ENCODE measurements around the gene NCAPD3.
"Not testable (repeated sequence)": the region's sequence is repeated elsewhere in the genome, so short reads cannot be mapped to it uniquely, and the experiment has no call there.

Gene NCAPD3

DNA sequence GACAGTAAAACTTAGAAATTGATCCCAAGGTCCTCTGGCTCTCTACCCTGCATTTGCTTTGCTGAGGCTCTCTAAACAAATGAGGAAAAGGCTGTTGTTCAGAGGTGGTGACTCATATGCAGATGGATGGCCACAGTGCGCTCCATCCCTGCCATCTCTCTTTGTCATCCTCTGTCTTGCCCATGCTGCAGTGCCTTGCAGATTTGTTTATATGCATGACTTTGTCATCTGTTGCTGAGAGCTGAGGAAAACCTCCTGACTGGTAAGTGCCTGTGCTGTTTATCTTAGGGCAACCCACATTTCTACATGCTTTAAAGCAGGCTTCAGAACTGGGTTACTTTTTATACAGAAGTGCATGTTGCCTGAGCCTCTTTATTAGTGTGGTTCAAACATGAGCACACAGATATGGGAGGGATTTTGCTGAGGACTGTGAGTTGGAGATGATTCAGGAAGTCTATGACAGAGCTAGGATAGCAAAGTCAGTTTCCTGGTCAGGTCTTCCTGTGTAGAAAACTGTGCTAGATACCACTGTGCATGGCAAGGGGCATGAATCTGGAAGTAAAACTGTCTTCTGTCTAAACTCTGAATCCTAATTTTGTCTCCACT, 97.4 kb downstream of the NCAPD3 start:
- DNase-seq, result no peak

DNA sequence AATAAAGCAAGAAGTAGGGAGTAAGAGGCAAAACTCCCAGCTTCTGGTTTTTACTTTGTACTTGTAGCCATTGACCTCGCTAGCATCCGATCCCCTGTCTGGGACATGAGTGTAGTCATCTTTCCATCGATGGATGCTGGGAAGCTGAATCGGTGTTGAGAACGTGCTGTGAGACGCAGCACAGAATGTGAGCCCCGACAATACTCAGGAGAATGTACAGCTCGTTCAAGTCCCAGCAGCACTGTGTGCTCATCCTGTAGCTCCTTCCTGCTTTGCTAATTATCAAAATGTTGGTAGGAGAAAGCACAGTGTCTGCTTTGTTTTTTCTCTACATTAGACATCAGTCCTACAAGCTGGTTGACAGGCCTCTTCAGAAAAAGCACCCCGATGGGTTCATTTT, 98.3 kb downstream of the NCAPD3 start:
- no peak for DNase-seq

DNA sequence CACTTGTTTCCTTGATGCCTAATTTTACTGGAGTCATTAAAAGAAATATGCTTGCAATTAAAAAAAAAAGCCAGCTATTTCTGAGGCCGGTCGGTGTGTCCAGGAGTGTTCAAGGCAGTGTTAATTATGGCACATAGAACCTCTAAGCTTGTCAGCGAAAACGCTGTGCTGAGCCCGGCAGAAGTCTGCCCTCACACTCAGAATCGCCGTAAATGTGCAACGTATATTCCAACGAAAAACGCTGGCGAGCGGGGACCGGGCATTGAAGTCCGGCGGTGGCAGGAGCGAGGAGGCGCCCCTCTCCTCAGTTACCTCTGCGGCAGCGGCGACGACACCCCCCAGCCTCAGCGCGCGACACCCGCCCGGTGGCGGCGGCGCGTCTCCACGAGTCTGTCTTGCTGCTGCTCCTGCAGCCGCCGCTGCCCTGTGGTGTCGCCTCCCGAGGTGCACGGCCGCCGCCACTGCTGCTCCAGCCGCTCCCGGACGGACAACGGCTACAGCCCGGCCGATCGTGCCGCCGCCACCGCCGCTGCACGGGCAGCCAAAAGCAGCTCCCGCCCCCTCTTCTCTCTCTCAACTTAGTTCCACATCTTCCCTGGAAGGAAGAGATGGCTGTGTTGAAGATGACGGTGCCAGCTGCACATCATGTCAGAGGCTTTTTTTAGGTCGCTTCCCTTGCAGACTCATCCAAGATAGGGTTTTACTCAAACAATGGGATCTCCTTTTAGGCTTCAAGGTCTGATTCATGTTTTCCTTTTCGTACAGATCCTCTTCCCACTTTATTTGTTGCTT, 98.9 kb downstream of the NCAPD3 start:
- DNase-seq, result no peak

DNA sequence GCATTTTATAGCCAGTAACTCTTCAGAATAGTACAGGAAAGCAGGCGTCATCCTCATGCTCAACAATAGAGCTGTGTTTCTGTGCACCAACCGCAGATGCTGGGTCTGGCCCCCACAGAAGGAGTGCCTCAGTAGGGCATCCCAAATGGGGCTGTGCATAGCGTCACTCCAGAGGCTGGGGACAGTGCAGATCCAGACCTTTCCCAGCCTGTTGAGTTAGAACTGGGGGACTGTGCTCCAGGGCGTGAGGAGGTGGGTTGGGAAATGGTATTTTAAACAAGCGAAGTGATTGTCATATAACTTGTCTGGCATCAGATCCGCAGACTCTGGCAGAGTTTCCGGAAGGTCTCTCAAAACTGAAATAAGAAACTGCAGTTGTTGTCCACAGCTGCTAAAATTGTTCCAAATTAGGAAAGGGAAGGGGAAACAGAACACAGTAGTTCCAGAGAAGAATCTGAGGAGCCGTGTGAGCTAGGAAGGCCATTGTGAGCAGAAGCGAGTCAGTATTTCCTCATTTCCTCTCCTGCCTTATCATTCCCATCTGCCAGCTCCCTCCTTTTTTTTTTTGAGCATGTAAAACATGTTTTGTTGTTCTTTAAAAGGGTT, 102.7 kb downstream of the NCAPD3 start:
- no peak for DNase-seq

DNA sequence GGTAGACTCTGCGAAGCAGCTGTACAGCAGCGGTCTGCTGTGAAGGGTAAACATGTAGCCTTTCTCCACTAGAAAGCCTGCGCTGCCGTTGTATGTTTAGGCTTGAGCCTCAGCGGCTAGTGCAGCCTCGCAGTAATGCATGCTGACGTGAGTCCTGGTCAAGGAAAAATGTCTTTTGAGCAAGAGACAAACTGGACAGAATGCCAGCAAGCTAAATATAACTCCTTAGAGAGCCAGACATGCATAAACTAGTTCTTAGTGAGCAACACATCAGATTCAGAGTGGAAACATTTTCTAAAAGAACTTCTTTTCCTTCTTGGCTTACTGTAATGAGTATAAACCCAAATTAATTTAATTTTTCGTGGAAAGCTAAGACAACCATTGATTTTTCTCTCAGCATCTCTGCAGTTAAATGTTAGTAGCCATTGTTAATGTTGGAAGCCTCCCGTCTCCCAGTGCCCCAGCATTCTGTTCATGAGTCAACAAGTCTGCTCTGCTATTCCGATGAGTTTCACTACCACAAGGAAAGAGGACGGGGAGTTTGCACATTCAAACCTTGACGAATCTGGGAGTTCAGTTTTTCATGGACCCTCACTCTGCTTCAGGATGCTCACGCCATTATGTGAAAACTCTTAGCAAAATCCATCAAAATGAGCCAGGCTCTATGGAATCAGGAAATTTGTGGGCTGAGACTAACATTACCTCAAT, 103.5 kb downstream of the NCAPD3 start:
- no peak for DNase-seq

DNA sequence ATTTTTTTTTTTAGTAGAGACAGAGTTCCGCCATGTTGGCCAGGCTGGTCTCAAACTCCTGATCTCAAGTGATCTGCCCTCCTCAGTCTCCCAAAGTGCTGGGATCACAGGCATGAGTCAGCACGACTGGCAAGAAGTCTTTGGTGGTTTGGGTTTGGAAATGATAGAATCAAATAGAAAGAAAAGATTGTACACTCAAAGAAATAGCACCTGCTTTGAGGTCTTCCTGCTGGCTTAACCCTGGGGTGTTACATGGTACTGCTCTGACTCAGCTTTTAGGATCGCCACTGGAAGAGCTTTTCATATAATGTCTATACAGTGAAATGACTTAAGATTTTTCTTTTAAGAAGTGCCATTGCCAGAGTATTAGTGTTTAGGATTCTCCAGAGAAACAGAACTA, 104.7 kb downstream of the NCAPD3 start:
- DNase-seq, result no peak

DNA sequence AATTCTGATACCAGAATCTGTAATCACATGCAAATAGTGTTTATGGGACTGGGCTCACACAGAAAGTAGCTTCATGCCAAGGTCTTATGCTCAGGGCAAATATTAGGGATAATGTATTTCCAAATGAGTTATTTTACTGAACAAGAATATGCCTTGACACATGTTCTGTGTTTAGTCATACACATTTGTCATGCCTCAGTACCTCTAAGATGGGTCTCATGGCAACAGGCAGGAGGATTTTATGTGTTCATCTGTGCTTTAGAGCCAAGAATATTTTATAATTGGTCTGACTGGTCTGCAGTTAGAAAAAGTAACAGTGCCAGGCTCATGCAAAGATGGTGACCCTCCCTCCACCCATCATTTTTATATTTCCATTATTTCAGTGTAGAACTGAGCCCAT, 105.8 kb downstream of the NCAPD3 start:
- no peak for DNase-seq

DNA sequence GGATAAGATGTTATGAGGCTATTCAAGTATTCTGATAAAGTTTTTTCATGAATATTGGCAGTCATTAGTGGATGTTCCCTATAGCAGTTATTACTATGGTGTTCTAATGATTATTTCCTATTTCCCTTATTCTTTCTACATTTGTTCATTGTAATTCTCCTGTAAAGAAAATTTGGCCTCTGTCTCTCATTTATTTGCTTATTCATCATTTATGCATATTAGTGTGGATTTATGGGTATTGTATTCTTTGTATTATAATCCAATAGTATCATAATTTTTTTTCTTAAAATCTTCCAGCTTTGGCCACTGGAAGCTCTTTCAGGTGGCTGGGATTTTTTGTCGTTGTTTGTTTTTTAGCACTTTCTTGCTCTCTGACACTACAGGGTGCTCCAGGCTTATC, 107.6 kb downstream of the NCAPD3 start:
- DNase-seq, result no peak

DNA sequence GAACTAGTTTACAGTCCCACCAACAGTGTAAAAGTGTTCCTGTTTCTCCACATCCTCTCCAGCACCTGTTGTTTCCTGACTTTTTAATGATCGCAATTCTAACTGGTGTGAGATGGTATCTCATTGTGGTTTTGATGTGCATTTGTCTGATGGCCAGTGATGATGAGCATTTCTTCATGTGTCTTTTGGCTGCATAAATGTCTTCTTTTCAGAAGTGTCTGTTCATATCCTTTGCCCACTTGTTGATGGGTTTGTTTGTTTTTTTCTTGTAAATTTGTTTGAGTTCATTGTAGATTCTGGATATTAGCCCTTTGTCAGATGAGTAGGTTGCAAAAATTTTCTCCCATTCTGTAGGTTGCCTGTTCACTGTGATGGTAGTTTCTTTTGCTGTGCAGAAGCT, 110.0 kb downstream of the NCAPD3 start:
- not testable (repeated sequence) for DNase-seq

DNA sequence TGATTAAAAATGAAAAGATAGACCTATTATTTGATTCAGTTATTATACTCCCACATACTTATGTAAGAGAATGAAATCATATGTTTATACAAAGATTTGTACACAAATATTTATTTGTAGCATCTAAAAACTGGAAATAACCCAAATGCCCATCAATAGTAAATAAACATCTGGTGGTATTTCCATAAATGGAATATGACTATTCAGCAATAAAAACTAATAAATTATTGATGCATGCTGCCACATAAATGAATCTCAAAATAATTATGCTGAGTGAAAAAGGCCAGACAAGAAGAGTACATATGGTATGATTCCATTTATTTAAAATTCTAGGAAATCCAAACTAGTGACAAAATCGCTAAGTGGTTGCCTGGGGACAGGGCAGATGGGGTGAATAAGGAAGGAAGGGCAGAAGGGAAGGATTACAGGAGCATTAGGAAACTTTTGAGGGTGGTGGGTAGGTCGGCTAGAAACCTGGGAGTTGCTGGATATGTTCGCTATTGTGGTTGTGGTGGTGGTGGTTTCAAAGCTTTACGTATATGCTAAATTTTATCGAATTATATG, 113.4 kb downstream of the NCAPD3 start:
- no peak for DNase-seq
